Heart right ventricle (tissue), 16 donors: ENCODE measurements around the gene PTPRN2. TPM values are rescaled to one million over a fixed set of nuclear protein-coding genes. Genes with fewer than 3 reads are reported as not detected.

Experiments
- ATAC-seq, 8 donors: fragments of 200-7000 bp; cut with Tn5 transposase; one replicate each; pipeline ENCODE4 v1.9.1; 2020; ENCODE audit warnings: mild to moderate bottlenecking in 8 of 8, moderate library complexity in 8 of 8, moderate number of reproducible peaks in 1 of 8
- DNase-seq, 2 donors: peaks; one replicate each; pipeline ENCODE4 v3.0.0-alpha.2; 2020
- H3K27ac ChIP-seq, 10 donors: fragments of 200-600 bp; sonication (generic) in 2 of 10; one replicate each; pipeline versions ENCODE4 v1.5.0 to v1.8.0; 2020 to 2022; ENCODE audit warnings: mild to moderate bottlenecking in 3 of 10
- H3K27me3 ChIP-seq, 7 donors: fragments of 200-600 bp; one replicate each; pipeline ENCODE4 v1.8.0; 2021 to 2022; ENCODE audit warnings: mild to moderate bottlenecking in 2 of 7
- H3K36me3 ChIP-seq, 9 donors: fragments of 200-600 bp; sonication (generic) in 1 of 9; one replicate each; pipeline versions ENCODE4 v1.5.0 to v1.8.0; 2020 to 2022; ENCODE audit warnings: mild to moderate bottlenecking in 2 of 9
- H3K4me1 ChIP-seq, 9 donors: fragments of 200-600 bp; sonication (generic) in 1 of 9; one replicate each; pipeline versions ENCODE4 v1.5.0 to v1.8.0; 2020 to 2022; ENCODE audit warnings: mild to moderate bottlenecking in 4 of 9
- H3K4me3 ChIP-seq, 10 donors: fragments of 200-600 bp; sonication (generic) in 2 of 10; one replicate each; pipeline versions ENCODE4 v1.5.0 to v1.8.0; 2020 to 2022; ENCODE audit warnings: mild to moderate bottlenecking in 7 of 10, moderate library complexity in 2 of 10
- H3K9me3 ChIP-seq, 11 donors: fragments of 200-600 bp in 10 of 11; sonication (generic) in 2 of 11; one replicate each; pipeline versions ENCODE4 v1.5.0 to v1.8.0; 2013 to 2022; ENCODE audit warnings: mild to moderate bottlenecking in 2 of 11, control low read depth in 1 of 11, moderate library complexity in 1 of 11
- CTCF ChIP-seq, 9 donors: fragments of 200-600 bp; sonication (generic) in 2 of 9; IDR thresholded peaks; one replicate each; pipeline versions ENCODE4 v1.5.0 to v1.8.0; 2021 to 2022; ENCODE audit warnings: antibody characterized with exemption in 9 of 9, mild to moderate bottlenecking in 5 of 9, moderate library complexity in 1 of 9
- WGBS, 2 donors: extraction: QIAGEN DNeasy Blood & Tissue Kit; methylation state at CpG; one replicate each; pipeline ENCODE4 v1.1.7; 2013; ENCODE audit warnings: inconsistent platforms in 1 of 2; 5-methylcytosine and 5-hydroxymethylcytosine counted together
- intact Hi-C, 10 donors: fragments of 100-400 bp; cut with DNase I; formaldehyde crosslinking; loops; one replicate each; pipeline versions ENCODE4 v1.11.1 to v1.14.2; 2022
- polyA plus RNA-seq, 2 donors: library from polyadenylated mRNA; stranded (reverse); fragments of 200-250 nt; gene quantifications; one replicate each; pipeline ENCODE4 v1.2.3, GENCODE V29; 2013
- total RNA-seq, 10 donors: library from RNA; stranded (reverse); fragmentation: NEBNext Ultra II Directional in 3 of 10; extraction: Animal tissue kit (Norgen Biotek cat#: 25700) in 3 of 10; gene quantifications; one replicate each; pipeline versions ENCODE4 v1.2.1 to v1.2.4, GENCODE V29; 2021 to 2023
- donor health status: Arrhythmogenic right ventricular cardiomyopathy.
- donor health status: ischemic (EF 13 %, LVEDD 7.1; RV severe dilation, severe dysfunction).
- donor health status: healthy with polysubstance abuse.
- donor health status: DM: no; HTN: yes; CAD: no.
- donor health status: DM: no; HTN: no; CAD: no.
- donor health status: ischemic (EF 25% LVEDD 6.9; RV normal size, moderate dysfunction).
- donor health status: ischemic (EF 25% LVEDD 5.7; RV mildly dilated, moderate dysfunction).
- donor health status: healthy.
- donor health status: DM: yes; HTN: yes; CAD: no.
- donor health status: Ischemic cardiomyopathy.
- donor health status: ischemic (EF 35%, LVEDD 5.7; RV mildly dilated, moderate dysfunction).
- donor health status: nonischemic (EF 11% LVEDD 7.7; RV severe dilation, severe dysfunction).
- donor health status: DM: yes; HTN: yes; CAD: no.
- donor health status: PGD.
- donor health status: ischemic (EF 29% LVEDD 5.4; RV normal size, mild dysfunction).
- donor health status: nonischemic (EF 23%, LVEDD 6.1; RV moderate dilation, normal function).

Gene PTPRN2
- total and polyA plus RNA-seq, 12 donors = 0.82 to 1.8 (median 1.3) TPM

GRCh38 chr7:158014976-158015375, 572.6 kb downstream of the PTPRN2 start:
- Histone ChIP-seq H3K27me3 (peaks cover 0 to 32% (median 11%) of the 10 kb centered on the region in 7 donors), H3K4me1 (peaks cover 0 to 26% (median 16%) of the 10 kb centered on the region in 9 donors), H3K9me3 (no peaks in the 10 kb centered on the region), H3K4me3 (no peak overlapping the region), H3K27ac (peak overlapping the region in 2 of 10 donors; percentile 64 to 83), H3K36me3 (no peaks in the 10 kb centered on the region)
- intact Hi-C loops = no loop called here
- DNase-seq (no peak), ATAC-seq (no peak)
- TF ChIP-seq CTCF (IDR thresholded peaks at IDR 0.05) = no peak
- 58 to 60% methylated on average over 3 of the region's 3 CpGs for WGBS, 2 donors

- Histone ChIP-seq H3K4me1 (peaks cover 0 to 26% (median 16%) of the 10 kb centered on the region in 9 donors), H3K27me3 (peaks cover 0 to 42% (median 19%) of the 10 kb centered on the region in 7 donors), H3K27ac (no peak overlapping the region), H3K36me3 (no peaks in the 10 kb centered on the region), H3K4me3 (no peak overlapping the region), H3K9me3 (no peaks in the 10 kb centered on the region)
- no peak for TF ChIP-seq CTCF (IDR thresholded peaks at IDR 0.05)
- intact Hi-C loops = no loop called here
- DNase-seq (no peak), ATAC-seq (no peak)
These were observed 574.4 kb downstream of the PTPRN2 start for GRCh38 chr7:158013085-158013668.

GRCh38 chr7:158011941-158012340, 575.7 kb downstream of the PTPRN2 start:
- H3K4me3 ChIP-seq = no peak overlapping the region
- no peak for ATAC-seq
- H3K36me3 ChIP-seq = no peaks in the 10 kb centered on the region
- no peak for DNase-seq
- H3K27ac ChIP-seq = no peak overlapping the region
- intact Hi-C loops = no loop called here
- peaks cover 0 to 50% (median 19%) of the 10 kb centered on the region in 7 donors for H3K27me3 ChIP-seq
- H3K9me3 ChIP-seq = no peaks in the 10 kb centered on the region
- no peak for TF ChIP-seq CTCF (IDR thresholded peaks at IDR 0.05)
- peaks cover 0 to 21% (median 13%) of the 10 kb centered on the region in 9 donors for H3K4me1 ChIP-seq
- WGBS, 2 donors = 79 to 83% methylated on average over 11 of the region's 11 CpGs

DNA sequence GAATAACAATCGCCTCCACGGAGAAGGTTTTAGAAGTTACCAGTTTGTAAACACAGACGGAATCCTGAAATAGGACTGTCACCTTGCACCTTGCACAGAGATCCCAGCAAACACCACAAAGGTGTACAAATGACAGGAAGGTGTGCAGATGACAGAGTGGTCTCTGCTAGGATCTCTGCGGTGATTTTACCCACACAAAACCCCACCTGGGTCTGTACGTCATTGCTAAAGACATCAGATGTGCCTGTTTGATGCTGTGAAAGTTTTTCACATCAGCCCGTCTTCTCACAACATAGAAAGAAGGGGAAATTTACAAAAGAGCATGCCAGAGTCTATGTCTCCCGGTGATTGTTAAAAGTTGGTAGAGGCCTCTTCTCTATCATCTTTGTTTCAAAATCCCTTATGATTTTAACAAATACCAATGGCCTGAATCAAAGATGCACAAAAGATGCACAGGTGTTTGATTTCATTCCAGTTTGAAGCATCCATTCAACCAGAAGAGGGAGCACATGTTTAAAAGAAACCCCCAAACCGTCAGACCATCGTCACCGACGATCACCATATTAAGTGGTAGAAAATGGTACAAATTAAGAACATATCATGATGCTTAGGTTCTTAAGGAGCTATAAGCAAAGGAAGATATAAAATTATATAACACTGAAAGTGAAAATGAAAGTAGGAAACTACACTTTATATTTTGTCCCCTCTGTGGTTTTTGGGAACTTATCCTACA, 576.5 kb downstream of the PTPRN2 start:
- Histone ChIP-seq H3K36me3 (no peaks in the 10 kb centered on the region), H3K27me3 (peaks cover 0 to 50% (median 19%) of the 10 kb centered on the region in 7 donors), H3K27ac (no peak overlapping the region), H3K4me3 (no peak overlapping the region), H3K4me1 (peaks cover 0 to 13% (median 6%) of the 10 kb centered on the region in 9 donors), H3K9me3 (no peaks in the 10 kb centered on the region)
- ATAC-seq = no peak
- intact Hi-C loops = no loop called here
- WGBS, 2 donors = 48 to 49% methylated on average over 11 of the region's 11 CpGs
- DNase-seq = no peak
- TF ChIP-seq CTCF (IDR thresholded peaks at IDR 0.05) = peak in 2 of 9 donors; percentile 5 to 19
